Immature natural killer cell (primary cell): Measurements from ENCODE around the gene PRDM11. TPM values are rescaled to one million over a fixed set of nuclear protein-coding genes. Genes with fewer than 3 reads are reported as not detected.
A peak's percentile ranks its signal among the peaks of the same experiment; 100 is the strongest.
"Not testable (repeated sequence)": the region's sequence is repeated elsewhere in the genome, so short reads cannot be mapped to it uniquely, and the experiment has no call there.

Source experiments
- DNase-seq, 3 donors: peaks; one replicate each; pipeline ENCODE4 v3.0.0; 2022; ENCODE audit warnings: mixed read lengths in 1 of 3
- H3K27ac Mint-ChIP-seq, 6 donors: one replicate each; pipeline ENCODE4 v1.8.0; 2020; ENCODE audit warnings: mixed read lengths in 6 of 6, mild to moderate bottlenecking in 5 of 6, inconsistent platforms in 4 of 6, moderate library complexity in 3 of 6
- H3K27me3 Mint-ChIP-seq, 3 donors: one replicate each; pipeline ENCODE4 v1.8.0; 2020 to 2021; ENCODE audit warnings: low read depth in 3 of 3, mild to moderate bottlenecking in 3 of 3, mixed read lengths in 3 of 3, moderate library complexity in 3 of 3, inconsistent platforms in 1 of 3
- H3K36me3 Mint-ChIP-seq, 3 donors: one replicate each; pipeline ENCODE4 v1.8.0; 2020; ENCODE audit warnings: mixed read lengths in 3 of 3, inconsistent platforms in 2 of 3, mild to moderate bottlenecking in 2 of 3
- H3K4me1 Mint-ChIP-seq, 2 donors: one replicate each; pipeline ENCODE4 v1.8.0; 2020; ENCODE audit warnings: inconsistent platforms in 2 of 2, mild to moderate bottlenecking in 2 of 2, mixed read lengths in 2 of 2, moderate library complexity in 1 of 2
- H3K4me3 Mint-ChIP-seq, 5 donors: one replicate each; pipeline ENCODE4 v1.8.0; 2020; ENCODE audit warnings: mild to moderate bottlenecking in 5 of 5, mixed read lengths in 5 of 5, inconsistent platforms in 3 of 5, moderate library complexity in 3 of 5
- H3K9me3 Mint-ChIP-seq, 6 donors: one replicate each; pipeline ENCODE4 v1.8.0; 2020; ENCODE audit warnings: mild to moderate bottlenecking in 6 of 6, mixed read lengths in 6 of 6, inconsistent platforms in 4 of 6, moderate library complexity in 3 of 6
- polyA plus RNA-seq, 3 donors: library from polyadenylated mRNA; unstranded; fragments of 300-500 nt; fragmentation: Illumina TruSeq; gene quantifications; one replicate each; pipeline ENCODE4 v1.2.3, GENCODE V29; 2021

PRDM11 gene
- polyA plus RNA-seq, 3 donors from 2014 or later = 0.84 to 1.2 (median 0.94) TPM

DNA sequence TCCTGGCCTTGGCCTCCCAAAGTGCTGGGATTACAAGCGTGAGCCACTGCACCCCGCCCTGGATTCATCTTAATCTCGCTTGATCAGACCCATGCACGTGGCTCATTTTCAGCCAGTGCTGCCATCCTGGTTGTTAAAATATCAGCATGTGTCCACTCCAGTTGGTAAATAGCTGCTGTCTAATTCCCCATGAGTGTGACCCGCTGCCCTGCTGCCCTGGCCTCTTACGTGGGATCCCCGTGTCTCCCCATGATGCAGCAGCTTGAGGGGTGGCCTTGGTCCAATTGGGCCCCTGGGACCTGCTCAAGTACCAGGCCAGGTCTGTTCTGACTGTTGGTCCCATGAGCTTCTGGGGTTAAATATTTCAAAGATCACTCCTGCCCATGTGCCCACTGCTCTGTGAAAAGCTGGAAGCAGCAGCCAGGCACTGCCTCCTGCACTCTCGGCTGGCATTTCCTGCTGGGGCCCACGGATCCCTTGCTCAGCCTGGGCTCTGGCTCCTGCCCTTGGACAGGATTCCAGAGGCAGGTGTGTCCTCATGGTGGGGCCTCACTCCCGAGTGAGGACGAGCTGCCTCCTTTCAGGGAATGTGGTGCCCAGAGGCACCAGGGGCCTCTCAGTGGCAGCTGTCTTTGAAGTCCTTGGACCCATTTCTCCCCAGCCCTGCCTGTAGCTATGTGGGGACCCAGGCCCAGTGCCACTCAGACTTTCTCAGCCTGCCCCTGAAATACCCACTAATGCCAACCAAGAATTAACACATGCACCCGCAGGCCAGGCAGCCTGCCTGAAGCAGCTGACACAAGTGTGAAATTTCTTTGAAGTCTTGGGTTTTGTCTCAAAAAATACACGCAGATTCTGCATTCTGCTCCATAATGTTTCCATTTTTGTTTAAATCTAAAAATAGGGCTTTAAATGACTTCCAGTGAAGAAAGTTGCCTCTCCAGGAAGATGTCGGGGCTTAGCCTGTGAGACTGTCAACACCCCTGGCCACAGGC lies 38.1 kb upstream of the PRDM11 start:
- Mint-ChIP-seq H3K36me3 (no peaks in the 10 kb centered on the region), H3K4me3 (no peak overlapping the region), H3K4me1 (peaks cover 0 to under 1% of the 10 kb centered on the region in 2 donors), H3K9me3 (no peaks in the 10 kb centered on the region), H3K27me3 (peaks cover 3 to 14% (median 4%) of the 10 kb centered on the region in 3 donors), H3K27ac (no peak overlapping the region)
- no peak for DNase-seq

DNA sequence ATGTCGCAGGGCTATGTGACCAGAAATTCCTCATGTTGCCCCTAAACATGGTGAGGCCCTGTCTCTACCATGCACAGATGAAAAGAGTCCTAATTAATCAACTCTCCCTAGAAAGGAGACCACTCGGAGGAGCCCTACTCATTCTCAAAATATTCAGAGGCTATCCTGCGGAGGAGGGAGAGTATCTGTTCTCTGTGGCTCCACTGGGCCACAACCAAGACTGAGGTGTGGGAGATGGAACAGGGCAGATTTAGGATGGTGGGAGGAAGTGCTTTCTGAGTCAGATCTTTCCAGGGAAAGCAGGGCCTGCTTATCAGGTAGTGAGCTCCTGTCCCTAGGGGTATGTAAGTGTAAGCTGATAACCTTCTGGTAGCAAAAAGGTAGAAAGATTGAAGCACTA lies 37.0 kb upstream of the PRDM11 start:
- H3K27ac Mint-ChIP-seq = no peak overlapping the region
- H3K4me3 Mint-ChIP-seq = no peak overlapping the region
- DNase-seq = no peak
- no peaks in the 10 kb centered on the region for H3K4me1 Mint-ChIP-seq
- H3K9me3 Mint-ChIP-seq = no peaks in the 10 kb centered on the region
- H3K27me3 Mint-ChIP-seq = peaks cover 3 to 10% (median 9%) of the 10 kb centered on the region in 3 donors
- no peaks in the 10 kb centered on the region for H3K36me3 Mint-ChIP-seq

- H3K4me3 Mint-ChIP-seq = no peak overlapping the region
- no peak overlapping the region for H3K27ac Mint-ChIP-seq
- peaks cover 5 to 17% (median 11%) of the 10 kb centered on the region in 3 donors for H3K27me3 Mint-ChIP-seq
- H3K4me1 Mint-ChIP-seq = no peaks in the 10 kb centered on the region
- peak; percentile 62 to 69 (median 64) for DNase-seq
- H3K9me3 Mint-ChIP-seq = no peaks in the 10 kb centered on the region
- no peaks in the 10 kb centered on the region for H3K36me3 Mint-ChIP-seq
Observed at GRCh38 chr11:45110562-45110961, 35.9 kb upstream of the PRDM11 start.

DNA sequence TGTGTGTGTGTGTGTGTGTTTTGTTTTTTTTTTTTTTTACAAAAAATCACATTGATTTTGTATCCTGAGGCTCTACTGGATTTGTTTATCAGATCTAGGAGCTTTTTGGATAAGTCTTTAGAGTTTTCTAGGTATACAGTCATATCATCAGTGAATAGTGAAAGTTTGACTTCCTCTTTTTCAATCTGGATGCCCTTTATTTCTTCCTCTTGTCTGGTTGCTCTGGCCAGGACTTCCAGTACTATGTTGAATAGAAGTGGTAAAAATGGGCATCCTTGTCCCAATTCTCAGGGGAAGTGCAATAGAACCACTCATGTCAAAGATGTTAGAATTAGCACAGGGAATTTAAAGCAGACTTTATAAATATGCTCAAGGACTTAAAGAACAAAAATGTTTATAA lies 32.6 kb upstream of the PRDM11 start:
- Mint-ChIP-seq H3K9me3 (no peaks in the 10 kb centered on the region), H3K36me3 (no peaks in the 10 kb centered on the region), H3K4me1 (no peaks in the 10 kb centered on the region), H3K27ac (no peak overlapping the region), H3K4me3 (no peak overlapping the region), H3K27me3 (peaks cover 5 to 17% (median 15%) of the 10 kb centered on the region in 3 donors)
- DNase-seq = no peak

DNA sequence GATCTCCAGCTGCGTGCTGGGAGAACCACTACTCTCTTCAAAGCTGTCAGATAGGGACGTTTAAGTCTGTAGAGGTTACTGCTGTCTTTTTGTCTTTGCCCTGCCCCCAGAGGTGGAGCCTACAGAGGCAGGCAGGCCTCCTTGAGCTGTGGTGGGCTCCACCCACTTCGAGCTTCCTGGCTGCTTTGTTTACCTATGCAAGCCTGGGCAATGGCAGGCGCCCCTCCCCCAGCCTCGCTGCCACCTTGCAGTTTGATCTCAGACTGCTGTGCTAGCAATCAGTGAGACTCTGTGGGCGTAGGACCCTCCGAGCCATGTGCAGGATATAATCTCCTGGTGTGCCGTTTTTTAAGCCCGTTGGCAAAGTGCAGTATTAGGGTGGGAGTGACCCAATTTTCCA lies 18.6 kb upstream of the PRDM11 start:
- not testable (repeated sequence) for DNase-seq, H3K27ac Mint-ChIP-seq, H3K36me3 Mint-ChIP-seq, H3K4me1 Mint-ChIP-seq, H3K4me3 Mint-ChIP-seq, H3K9me3 Mint-ChIP-seq
- H3K27me3 Mint-ChIP-seq = peaks cover 2 to 15% (median 2%) of the 10 kb centered on the region in 3 donors

DNA sequence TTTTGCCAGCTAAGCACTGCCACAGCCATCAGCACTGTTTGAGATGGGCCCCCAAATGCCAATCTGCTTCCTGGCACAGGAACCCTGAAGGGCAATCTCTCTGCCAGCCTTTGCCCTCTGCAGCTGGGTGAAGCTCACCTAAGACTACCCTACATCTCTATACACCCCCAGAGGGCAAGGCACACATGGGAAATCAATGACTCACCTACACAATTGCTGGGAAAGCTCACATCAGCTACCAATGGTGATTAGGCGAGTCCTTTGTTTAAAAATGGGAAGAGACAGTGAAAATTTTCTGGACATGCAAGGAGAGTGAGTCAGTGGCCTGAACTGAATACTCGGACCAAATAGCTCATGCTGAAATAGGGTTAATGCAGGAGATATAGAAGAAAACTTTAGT lies 12.6 kb upstream of the PRDM11 start:
- peaks cover 3 to 28% (median 5%) of the 10 kb centered on the region in 3 donors for H3K27me3 Mint-ChIP-seq
- H3K9me3 Mint-ChIP-seq = no peaks in the 10 kb centered on the region

DNA sequence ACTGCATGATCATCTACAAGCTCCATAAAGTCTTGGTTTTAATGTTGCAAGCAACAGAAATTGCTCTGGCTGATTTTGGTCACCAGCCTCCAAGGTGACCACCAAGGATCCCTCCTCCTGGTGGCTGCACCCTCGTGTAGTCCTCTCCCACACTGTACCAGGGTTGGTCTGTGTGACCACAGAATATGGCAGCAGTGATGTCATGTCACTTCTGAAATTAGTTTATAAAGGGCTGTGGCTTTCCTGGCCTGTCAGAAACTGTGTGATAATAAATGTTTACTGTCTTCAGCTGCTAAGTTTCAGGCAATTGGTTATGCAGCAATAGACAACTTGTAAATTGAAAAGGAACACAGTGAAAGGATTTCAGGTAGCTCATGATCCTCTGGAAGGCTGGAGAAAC lies 5.3 kb upstream of the PRDM11 start:
- no peaks in the 10 kb centered on the region for H3K9me3 Mint-ChIP-seq
- H3K27ac Mint-ChIP-seq = no peak overlapping the region
- no peak overlapping the region for H3K4me3 Mint-ChIP-seq
- H3K27me3 Mint-ChIP-seq = peaks cover 4 to 22% (median 9%) of the 10 kb centered on the region in 3 donors
- DNase-seq = no peak
- no peaks in the 10 kb centered on the region for H3K36me3 Mint-ChIP-seq
- H3K4me1 Mint-ChIP-seq = peaks cover 8 to 11% of the 10 kb centered on the region in 2 donors

More for the DNA sequence above, 12.6 kb upstream of the PRDM11 start:
- no peak overlapping the region for H3K27ac Mint-ChIP-seq
- H3K4me3 Mint-ChIP-seq = no peak overlapping the region
- H3K36me3 Mint-ChIP-seq = no peaks in the 10 kb centered on the region
- H3K4me1 Mint-ChIP-seq = no peaks in the 10 kb centered on the region
- DNase-seq = no peak

GRCh38 chr11:45141631-45142030 lies 4.8 kb upstream of the PRDM11 start:
- H3K36me3 Mint-ChIP-seq = no peaks in the 10 kb centered on the region
- H3K4me3 Mint-ChIP-seq = no peak overlapping the region
- H3K27ac Mint-ChIP-seq = no peak overlapping the region
- peaks cover 7 to 19% (median 9%) of the 10 kb centered on the region in 3 donors for H3K27me3 Mint-ChIP-seq
- peaks cover 10 to 15% of the 10 kb centered on the region in 2 donors for H3K4me1 Mint-ChIP-seq
- no peak for DNase-seq
- H3K9me3 Mint-ChIP-seq = peaks cover 0 to 2% (median 0%) of the 10 kb centered on the region in 6 donors

GRCh38 chr11:45142241-45143055 lies 4.0 kb upstream of the PRDM11 start:
- Mint-ChIP-seq H3K4me3 (peak overlapping the region in 1 of 5 donors; percentile 17), H3K9me3 (peaks cover 0 to 2% (median 0%) of the 10 kb centered on the region in 6 donors), H3K36me3 (no peaks in the 10 kb centered on the region), H3K27me3 (peaks cover 9 to 22% (median 10%) of the 10 kb centered on the region in 3 donors), H3K4me1 (peaks cover 14 to 18% of the 10 kb centered on the region in 2 donors), H3K27ac (no peak overlapping the region)
- DNase-seq = no peak

- H3K4me1 Mint-ChIP-seq = peaks cover 24 to 29% of the 10 kb centered on the region in 2 donors
- H3K27me3 Mint-ChIP-seq = peaks cover 9 to 22% (median 12%) of the 10 kb centered on the region in 3 donors
- H3K27ac Mint-ChIP-seq = peak overlapping the region in 1 of 6 donors; percentile 50
- H3K4me3 Mint-ChIP-seq = no peak overlapping the region
- H3K9me3 Mint-ChIP-seq = peaks cover 0 to 2% (median 0%) of the 10 kb centered on the region in 6 donors
- H3K36me3 Mint-ChIP-seq = no peaks in the 10 kb centered on the region
- no peak for DNase-seq
Observed at GRCh38 chr11:45143494-45143893, 2.9 kb upstream of the PRDM11 start.

GRCh38 chr11:45144126-45145082 lies 2.0 kb upstream of the PRDM11 start:
- Mint-ChIP-seq H3K27me3 (peaks cover 9 to 20% (median 12%) of the 10 kb centered on the region in 3 donors), H3K36me3 (no peaks in the 10 kb centered on the region), H3K4me3 (peak overlapping the region in 4 of 5 donors; percentile 45 to 93 (median 92)), H3K9me3 (peaks cover 0 to 2% (median 0%) of the 10 kb centered on the region in 6 donors), H3K4me1 (peaks cover 32 to 36% of the 10 kb centered on the region in 2 donors), H3K27ac (peak overlapping the region in 1 of 6 donors; percentile 97)
- no peak for DNase-seq

DNA sequence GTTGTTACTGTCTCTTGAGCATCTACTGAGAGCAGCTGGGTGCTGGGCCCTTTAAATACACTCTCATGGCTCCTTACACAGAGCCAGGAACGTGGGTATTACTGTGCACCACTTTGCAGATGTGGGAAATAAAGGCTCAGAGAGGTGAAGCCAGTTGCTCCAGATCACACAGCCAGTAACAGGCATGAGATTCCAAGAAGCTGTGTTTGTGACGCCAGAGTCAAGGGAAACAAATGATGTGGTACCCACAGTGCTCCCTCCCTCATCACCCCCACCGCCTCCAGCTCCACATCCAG lies 1.4 kb upstream of the PRDM11 start:
- Mint-ChIP-seq H3K36me3 (no peaks in the 10 kb centered on the region), H3K9me3 (peaks cover 0 to 2% (median 0%) of the 10 kb centered on the region in 6 donors), H3K27ac (peak overlapping the region; percentile 29 to 97 (median 89)), H3K4me3 (peak overlapping the region; percentile 45 to 93 (median 91)), H3K4me1 (peaks cover 32 to 36% of the 10 kb centered on the region in 2 donors), H3K27me3 (peaks cover 9 to 20% (median 12%) of the 10 kb centered on the region in 3 donors)
- no peak for DNase-seq
